HepG2 (cell line): Measurements from ENCODE around the gene VWA2.

Source experiments
- CEBPB ChIP-seq: IDR thresholded peaks from 2 replicates; pipeline ENCODE4 v1.6.1; 2011; ENCODE audit warnings: low read depth, low read length, improper control_type of control experiment, borderline replicate concordance
- CTCF ChIP-seq: sonication (generic); formaldehyde crosslinking; IDR thresholded peaks from 2 replicates; pipeline ENCODE4 v1.5.0; 2020; ENCODE audit warnings: mild to moderate bottlenecking, missing genetic modification reagents, moderate library complexity
- EZH2 ChIP-seq: conservative IDR thresholded peaks from 2 replicates; pipeline ENCODE4 v1.6.1; 2012; ENCODE audit warnings: mild to moderate bottlenecking, low read depth, low read length, moderate library complexity
- MLX ChIP-seq: IDR thresholded peaks from 2 replicates; pipeline ENCODE4 v1.6.1; 2016
- NCOA1 ChIP-seq: sonication (generic); formaldehyde crosslinking; IDR thresholded peaks from 2 replicates; pipeline ENCODE4 v1.9.0; 2021; ENCODE audit warnings: missing genetic modification reagents
- PHF21A ChIP-seq: sonication (generic); formaldehyde crosslinking; IDR thresholded peaks from 2 replicates; pipeline ENCODE4 v1.5.0; 2020; ENCODE audit warnings: mild to moderate bottlenecking, missing genetic modification reagents
- POLR2A ChIP-seq, 2 experiments: IDR thresholded peaks; 2 replicates each; pipeline ENCODE4 v1.6.1; 2011; ENCODE audit warnings: low read depth in 2 of 2, low read length in 2 of 2, mild to moderate bottlenecking in 1 of 2, moderate library complexity in 1 of 2; ENCODE audit not compliant: insufficient read depth in 1 of 2
- REST ChIP-seq, 2 experiments: IDR thresholded peaks; 2 replicates each; pipeline ENCODE4 v1.6.1; 2011 to 2012; ENCODE audit warnings: low read length in 2 of 2, borderline replicate concordance in 1 of 2, low read depth in 1 of 2, mild to moderate bottlenecking in 1 of 2, moderate library complexity in 1 of 2
- ZNF329 ChIP-seq: sonication (generic); formaldehyde crosslinking; IDR thresholded peaks from 2 replicates; pipeline ENCODE4 v1.9.0; 2021; ENCODE audit warnings: low read depth, mild to moderate bottlenecking, missing genetic modification reagents
- ZSCAN9 ChIP-seq: IDR thresholded peaks from 2 replicates; pipeline ENCODE4 v1.6.1; 2016; ENCODE audit warnings: borderline replicate concordance

GRCh38 chr10:114336823-114337509 is 97.9 kb downstream of the VWA2 start:
- no peak for TF ChIP-seq PHF21A (CRISPR knock-in tag)
- TF ChIP-seq NCOA1 (CRISPR knock-in tag), result no peak
- no peak for TF ChIP-seq POLR2A (IDR thresholded peaks at IDR 0.05; ENCODE audit: insufficient read depth in 1 of 2, low read depth in 2 of 2, low read length in 2 of 2)
- TF ChIP-seq CEBPB, result no peak
- no peak for TF ChIP-seq ZNF329
- no peak for TF ChIP-seq CTCF (CRISPR knock-in tag)
- no peak for TF ChIP-seq EZH2
- no peak for TF ChIP-seq REST (IDR thresholded peaks at IDR 0.05; ENCODE audit: borderline replicate concordance in 1 of 2, low read depth in 1 of 2, low read length in 2 of 2)
- TF ChIP-seq MLX, result no peak
- no peak for TF ChIP-seq ZSCAN9 (CRISPR knock-in tag)
